ENCODE measurements around the gene EVA1A. TPM values are rescaled to one million over a fixed set of nuclear protein-coding genes. Genes with fewer than 3 reads are reported as not detected.
A peak's percentile ranks its signal among the peaks of the same experiment; 100 is the strongest.

EVA1A gene
- total and polyA plus RNA-seq, 12 donors, result 0.53 to 4.3 (median 1.0) TPM; not detected in 3

DNA sequence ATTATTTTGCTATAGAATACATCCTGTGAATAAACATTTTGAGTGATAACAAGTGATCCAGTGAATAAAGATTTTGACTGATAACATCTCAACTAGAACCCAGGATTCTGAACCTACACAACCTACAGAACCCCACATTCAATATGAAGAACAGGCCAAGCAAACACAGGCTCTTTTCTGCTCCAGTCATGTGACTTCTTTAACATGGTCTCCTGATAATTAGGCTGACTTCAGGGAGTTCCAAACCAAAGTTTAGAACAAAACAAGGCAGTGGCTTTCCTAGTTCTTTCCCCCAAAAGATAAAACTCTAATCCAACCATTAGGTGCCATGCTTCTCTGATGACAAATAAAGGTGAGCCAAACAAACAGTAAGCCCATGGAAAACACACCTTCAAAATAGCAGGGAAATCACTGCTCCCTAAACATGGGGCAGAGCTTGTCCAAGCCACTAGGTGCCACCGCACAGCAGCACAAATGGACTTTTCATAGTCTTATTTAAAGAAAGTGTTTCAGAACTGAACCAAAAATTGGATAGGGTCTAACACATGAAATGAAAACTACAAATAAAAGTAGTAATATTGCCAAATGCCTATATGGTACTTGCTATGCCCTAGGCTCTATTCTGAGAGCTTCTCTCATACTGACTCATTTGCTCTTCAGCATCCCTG is 95.3 kb downstream of the EVA1A start:
- Histone ChIP-seq H3K4me3 (no peak overlapping the region), H3K27me3 (no peaks in the 10 kb centered on the region), H3K27ac (no peak overlapping the region), H3K36me3 (replicated peaks in 1 of 2) (no peaks in the 10 kb centered on the region), H3K4me1 (replicated peaks in 1 of 2) (no peaks in the 10 kb centered on the region), H3K9me3 (replicated peaks in 1 of 3) (no peaks in the 10 kb centered on the region)
- no peak for DNase-seq
- intact Hi-C loops (cut with DNase I), result loop anchor here (2.0 to 10.0 kb wide), 2 partner anchors 139 to 143 kb away; no protein-coding TSS in a partner anchor
- TF ChIP-seq, protein P1, sequence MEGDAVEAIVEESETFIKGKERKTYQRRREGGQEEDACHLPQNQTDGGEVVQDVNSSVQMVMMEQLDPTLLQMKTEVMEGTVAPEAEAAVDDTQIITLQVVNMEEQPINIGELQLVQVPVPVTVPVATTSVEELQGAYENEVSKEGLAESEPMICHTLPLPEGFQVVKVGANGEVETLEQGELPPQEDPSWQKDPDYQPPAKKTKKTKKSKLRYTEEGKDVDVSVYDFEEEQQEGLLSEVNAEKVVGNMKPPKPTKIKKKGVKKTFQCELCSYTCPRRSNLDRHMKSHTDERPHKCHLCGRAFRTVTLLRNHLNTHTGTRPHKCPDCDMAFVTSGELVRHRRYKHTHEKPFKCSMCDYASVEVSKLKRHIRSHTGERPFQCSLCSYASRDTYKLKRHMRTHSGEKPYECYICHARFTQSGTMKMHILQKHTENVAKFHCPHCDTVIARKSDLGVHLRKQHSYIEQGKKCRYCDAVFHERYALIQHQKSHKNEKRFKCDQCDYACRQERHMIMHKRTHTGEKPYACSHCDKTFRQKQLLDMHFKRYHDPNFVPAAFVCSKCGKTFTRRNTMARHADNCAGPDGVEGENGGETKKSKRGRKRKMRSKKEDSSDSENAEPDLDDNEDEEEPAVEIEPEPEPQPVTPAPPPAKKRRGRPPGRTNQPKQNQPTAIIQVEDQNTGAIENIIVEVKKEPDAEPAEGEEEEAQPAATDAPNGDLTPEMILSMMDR (IDR thresholded peaks at IDR 0.05), result peak in 2 of 6 experiments; percentile 14 to 23
- no peak for TF ChIP-seq POLR2A (IDR thresholded peaks at IDR 0.05)
- 58 to 70% (median 63%) methylated on average over 1 of the region's 1 CpG for WGBS, 4 donors

DNA sequence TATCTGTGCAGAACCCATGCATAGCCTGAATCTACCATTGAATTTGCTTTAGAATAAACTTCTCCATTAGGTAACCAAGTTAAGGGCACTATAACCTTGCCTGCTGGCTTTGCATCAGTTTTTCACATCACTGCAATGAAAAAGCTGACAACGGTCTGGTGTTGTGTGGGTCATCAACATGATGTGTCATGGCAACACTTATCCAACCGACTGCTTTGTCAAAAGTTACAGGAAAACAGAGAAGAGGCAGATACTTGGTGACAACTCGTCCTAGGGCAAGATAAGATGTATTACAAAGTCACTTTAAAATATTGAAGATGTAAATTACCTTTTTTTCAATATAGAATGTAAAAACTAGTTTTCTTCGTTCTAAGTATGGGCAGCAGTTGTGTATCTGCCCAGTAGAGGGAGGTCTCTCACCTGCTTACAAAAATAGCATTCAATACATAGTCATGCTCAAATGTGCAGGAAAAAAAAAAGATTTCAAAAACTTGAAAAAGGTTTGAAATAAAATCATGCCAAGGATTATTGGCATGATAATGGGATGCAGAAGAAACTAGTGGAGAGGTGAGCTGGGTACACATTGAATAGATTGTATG is 96.3 kb downstream of the EVA1A start:
- peak in 1 of 7 donors; percentile 3 for DNase-seq
- intact Hi-C loops (cut with DNase I), result loop anchor here (2.0 to 10.0 kb wide), 2 partner anchors 140 to 144 kb away; no protein-coding TSS in a partner anchor
- Histone ChIP-seq H3K27me3 (no peaks in the 10 kb centered on the region), H3K9me3 (replicated peaks in 1 of 3) (no peaks in the 10 kb centered on the region), H3K4me1 (replicated peaks in 1 of 2) (no peaks in the 10 kb centered on the region), H3K27ac (no peak overlapping the region), H3K4me3 (no peak overlapping the region), H3K36me3 (replicated peaks in 1 of 2) (no peaks in the 10 kb centered on the region)
- TF ChIP-seq, protein P1 (IDR thresholded peaks at IDR 0.05), result peak; percentile 25 to 59 (median 53)
- TF ChIP-seq POLR2A (IDR thresholded peaks at IDR 0.05), result no peak
- WGBS, 4 donors, result 27 to 43% (median 35%) methylated on average over 4 of the region's 4 CpGs

DNA sequence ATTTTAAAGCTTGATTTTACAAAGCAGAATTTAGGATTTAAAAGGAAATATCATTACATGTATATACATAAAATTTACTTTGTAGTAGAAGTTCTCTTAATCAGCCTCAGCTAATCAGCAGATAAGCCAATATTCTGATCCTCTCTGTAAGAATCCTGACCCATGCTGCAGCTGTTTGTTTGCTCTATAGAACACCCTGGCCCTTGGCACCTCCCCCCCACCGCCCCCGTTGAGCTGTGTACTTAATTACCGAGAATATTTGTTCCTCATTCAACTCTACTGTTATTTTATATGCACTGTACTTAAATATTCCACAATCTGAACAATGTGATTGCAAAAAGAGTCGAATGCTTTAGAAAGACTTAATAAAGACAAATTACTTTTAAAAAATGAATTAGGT is 98.0 kb downstream of the EVA1A start:
- no peaks in the 10 kb centered on the region for H3K36me3 ChIP-seq (replicated peaks in 1 of 2)
- H3K27ac ChIP-seq, result no peak overlapping the region
- H3K4me3 ChIP-seq, result no peak overlapping the region
- intact Hi-C loops (cut with DNase I), result loop anchor here in 1 of 2 donors (10.0 kb wide), 1 partner anchor 142 kb away; no protein-coding TSS in a partner anchor
- TF ChIP-seq, protein P1 (IDR thresholded peaks at IDR 0.05), result no peak
- no peak for TF ChIP-seq POLR2A (IDR thresholded peaks at IDR 0.05)
- DNase-seq, result no peak
- H3K4me1 ChIP-seq (replicated peaks in 1 of 2), result no peaks in the 10 kb centered on the region
- 46 to 54% (median 51%) methylated on average over 4 of the region's 4 CpGs for WGBS, 4 donors
- no peaks in the 10 kb centered on the region for H3K9me3 ChIP-seq (replicated peaks in 1 of 3)
- no peaks in the 10 kb centered on the region for H3K27me3 ChIP-seq

DNA sequence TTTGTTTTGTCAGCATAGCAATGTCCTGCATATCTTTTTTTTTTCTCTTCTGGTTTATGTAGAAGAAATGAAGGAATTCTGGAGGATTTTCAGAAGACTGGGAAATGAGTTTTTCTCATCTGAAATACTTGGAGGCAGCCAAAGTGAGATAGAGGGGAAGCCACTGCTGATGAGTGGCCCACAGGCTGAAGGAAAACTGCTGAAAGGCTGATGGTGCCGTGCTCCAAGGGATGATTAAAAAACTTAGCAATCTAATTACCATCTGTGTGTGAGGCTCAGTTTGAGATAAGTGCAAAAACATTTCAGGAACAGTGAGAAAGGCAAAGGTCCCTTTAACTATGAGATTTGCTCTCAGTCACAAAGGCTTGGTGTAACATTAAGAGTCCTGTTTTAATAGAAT is 98.5 kb downstream of the EVA1A start:
- H3K9me3 ChIP-seq (replicated peaks in 1 of 3), result no peaks in the 10 kb centered on the region
- H3K36me3 ChIP-seq (replicated peaks in 1 of 2), result no peaks in the 10 kb centered on the region
- no peak overlapping the region for H3K4me3 ChIP-seq
- 74 to 81% (median 77%) methylated on average over 1 of the region's 1 CpG for WGBS, 4 donors
- H3K4me1 ChIP-seq (replicated peaks in 1 of 2), result no peaks in the 10 kb centered on the region
- no peaks in the 10 kb centered on the region for H3K27me3 ChIP-seq
- intact Hi-C loops (cut with DNase I), result loop anchor here in 1 of 2 donors (10.0 kb wide), 1 partner anchor 143 kb away; no protein-coding TSS in a partner anchor
- no peak overlapping the region for H3K27ac ChIP-seq
- TF ChIP-seq, protein P1 (IDR thresholded peaks at IDR 0.05), result no peak
- no peak for TF ChIP-seq POLR2A (IDR thresholded peaks at IDR 0.05)
- DNase-seq, result no peak
